CD4-positive, alpha-beta T cell treated with Interferon gamma for 1 hour (primary cell): ENCODE results near the gene MVB12B.
A peak's percentile ranks its signal among the peaks of the same experiment; 100 is the strongest.

Experiments used
- DNase-seq: peaks from one replicate; pipeline ENCODE4 v3.0.0-alpha.2; 2020

MVB12B gene

GRCh38 chr9:126334721-126335621 lies 8.3 kb downstream of the MVB12B start:
- DNase-seq, result no peak

- DNase-seq, result no peak
These were observed 9.5 kb downstream of the MVB12B start for GRCh38 chr9:126335837-126336735.

GRCh38 chr9:126336736-126337325 lies 10.2 kb downstream of the MVB12B start:
- no peak for DNase-seq

DNA sequence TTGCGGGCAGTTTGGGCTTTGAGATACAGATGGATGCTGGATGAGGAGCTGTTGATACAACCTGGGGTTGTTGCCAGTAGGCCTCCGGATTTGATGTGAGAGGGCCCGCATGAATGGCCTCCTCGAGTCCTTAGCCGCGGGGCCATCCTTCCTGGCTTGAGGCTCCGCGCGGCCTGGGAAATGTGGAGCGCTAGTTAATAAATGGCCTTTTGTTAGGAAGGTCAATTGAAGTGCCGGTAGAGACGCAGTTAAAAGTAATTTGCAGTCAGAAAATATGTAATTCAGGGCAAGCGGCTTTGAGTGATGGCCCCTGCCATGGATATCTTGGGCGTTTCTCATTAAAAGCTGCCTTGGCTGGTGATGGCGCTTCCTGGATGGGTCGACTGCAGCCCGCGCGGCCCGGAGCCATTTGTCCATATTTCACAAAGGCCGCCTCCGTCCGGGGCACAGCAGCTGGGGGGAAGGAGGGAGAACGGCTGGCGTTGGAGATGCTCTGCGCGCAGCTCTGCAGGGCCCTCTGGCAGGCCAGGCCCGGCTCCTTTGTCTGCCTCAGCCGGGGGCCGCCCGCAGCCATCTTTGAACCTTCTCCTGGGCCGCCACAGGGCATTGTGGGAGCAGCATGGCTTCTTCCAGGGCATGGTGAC lies 11.2 kb downstream of the MVB12B start:
- DNase-seq, result no peak

- no peak for DNase-seq
These were observed 12.3 kb downstream of the MVB12B start for GRCh38 chr9:126338945-126339344.

DNA sequence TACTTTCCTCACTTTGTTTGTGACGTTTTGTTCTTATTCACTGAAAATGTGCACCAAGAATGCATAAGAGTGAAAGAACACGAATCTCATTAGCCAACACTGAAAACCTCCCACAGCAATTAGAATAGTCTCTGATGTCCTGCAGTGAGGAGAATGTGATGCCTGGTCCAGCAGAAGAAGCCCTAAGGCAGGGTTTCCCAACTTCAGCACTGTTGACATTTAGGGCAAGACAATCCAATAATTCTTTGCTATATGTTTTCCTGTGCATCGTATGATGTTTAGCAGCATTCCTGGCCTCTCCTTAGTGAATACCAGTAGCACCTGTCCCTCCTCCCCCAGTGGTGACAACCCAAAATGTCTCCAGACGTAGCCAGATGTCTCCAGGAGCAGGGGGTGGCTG lies 14.8 kb downstream of the MVB12B start:
- DNase-seq, result no peak

- DNase-seq, result no peak
These were observed 15.3 kb downstream of the MVB12B start for GRCh38 chr9:126341902-126342301.

DNA sequence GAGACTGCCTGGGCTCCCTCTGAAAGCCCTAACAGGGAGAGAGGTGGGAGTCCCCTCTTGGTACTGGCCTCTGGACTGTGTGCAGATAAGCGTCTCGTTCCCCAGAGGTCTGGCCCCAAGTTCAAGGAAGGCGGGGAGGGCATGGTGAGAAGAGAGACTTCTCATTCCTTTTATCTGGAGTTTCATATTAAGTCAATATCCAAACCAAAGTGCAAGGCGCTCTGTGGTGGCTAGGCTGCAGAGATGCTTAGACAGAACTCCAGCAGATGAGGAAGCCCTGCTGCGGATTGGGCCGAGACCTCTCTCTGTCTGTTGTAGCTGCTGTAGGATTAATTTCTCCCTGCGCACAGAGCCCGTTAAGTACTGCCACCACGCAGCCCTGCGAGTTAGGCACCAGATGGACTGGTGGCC lies 16.0 kb downstream of the MVB12B start:
- DNase-seq, result no peak

DNA sequence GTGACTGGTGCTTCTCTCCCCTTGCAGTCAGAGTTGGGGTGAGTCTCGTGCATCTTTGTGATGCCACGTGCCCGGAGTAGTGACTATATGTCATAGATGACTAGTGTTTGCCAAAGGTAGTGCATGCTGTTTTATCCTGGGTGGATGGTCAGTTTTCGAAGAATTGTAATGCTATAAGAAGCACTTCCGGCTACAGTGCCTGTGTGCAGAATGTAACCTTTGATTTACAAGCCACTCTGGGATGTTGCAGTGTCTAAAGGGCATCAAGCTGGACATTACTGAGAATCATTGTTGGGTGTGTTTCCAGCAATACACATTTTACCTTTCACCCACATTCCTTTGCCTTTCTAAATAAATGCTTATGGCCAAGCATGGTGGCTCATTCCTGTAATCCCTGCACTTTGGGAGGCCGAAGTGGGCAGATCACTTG lies 16.7 kb downstream of the MVB12B start:
- no peak for DNase-seq

- DNase-seq, result no peak
These were observed 19.4 kb downstream of the MVB12B start for GRCh38 chr9:126346031-126346430.

- peak; percentile 15 for DNase-seq
These were observed 20.5 kb downstream of the MVB12B start for GRCh38 chr9:126347093-126347492.

DNA sequence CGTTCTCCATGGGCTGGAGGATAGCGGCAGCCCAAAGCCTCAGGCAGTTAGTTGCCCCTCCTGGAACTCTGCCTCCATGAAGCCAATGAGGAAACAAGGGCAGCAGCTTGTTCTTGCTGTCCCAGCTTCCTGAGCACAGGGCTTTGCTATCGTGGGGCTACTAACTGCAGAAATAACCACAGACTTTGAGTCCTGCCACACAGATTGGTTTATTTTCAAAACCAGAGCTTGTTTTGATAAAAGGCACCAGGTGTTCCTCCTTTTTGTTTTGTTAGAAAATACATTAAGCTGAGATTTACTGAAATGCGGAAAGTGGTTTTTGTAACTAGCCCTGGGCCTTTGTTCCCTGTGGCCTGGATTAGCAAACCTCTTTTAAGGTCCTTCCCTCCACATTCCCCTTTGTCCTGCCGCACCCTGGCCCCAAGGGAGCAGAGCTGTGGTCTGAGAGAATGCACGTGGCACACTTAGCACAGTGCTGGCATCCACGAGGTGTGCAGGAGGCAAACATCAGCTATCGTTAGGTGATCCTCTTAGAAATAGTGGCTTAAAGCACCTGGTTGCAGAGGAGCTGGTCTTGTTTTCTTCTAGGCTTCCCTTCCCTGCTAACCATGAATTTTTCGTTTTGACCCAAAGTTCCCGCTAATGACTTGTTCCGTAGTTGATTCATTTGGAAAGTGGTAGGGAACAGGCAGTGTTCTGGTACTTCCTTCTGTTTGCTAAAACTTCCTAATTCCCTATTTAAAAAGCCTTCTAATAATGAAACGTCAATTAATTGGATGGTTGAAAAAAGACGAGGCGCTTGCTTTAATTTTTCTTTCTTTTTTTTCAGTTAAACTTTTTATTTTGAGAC lies 21.5 kb downstream of the MVB12B start:
- no peak for DNase-seq

GRCh38 chr9:126348911-126349550 lies 22.4 kb downstream of the MVB12B start:
- no peak for DNase-seq

DNA sequence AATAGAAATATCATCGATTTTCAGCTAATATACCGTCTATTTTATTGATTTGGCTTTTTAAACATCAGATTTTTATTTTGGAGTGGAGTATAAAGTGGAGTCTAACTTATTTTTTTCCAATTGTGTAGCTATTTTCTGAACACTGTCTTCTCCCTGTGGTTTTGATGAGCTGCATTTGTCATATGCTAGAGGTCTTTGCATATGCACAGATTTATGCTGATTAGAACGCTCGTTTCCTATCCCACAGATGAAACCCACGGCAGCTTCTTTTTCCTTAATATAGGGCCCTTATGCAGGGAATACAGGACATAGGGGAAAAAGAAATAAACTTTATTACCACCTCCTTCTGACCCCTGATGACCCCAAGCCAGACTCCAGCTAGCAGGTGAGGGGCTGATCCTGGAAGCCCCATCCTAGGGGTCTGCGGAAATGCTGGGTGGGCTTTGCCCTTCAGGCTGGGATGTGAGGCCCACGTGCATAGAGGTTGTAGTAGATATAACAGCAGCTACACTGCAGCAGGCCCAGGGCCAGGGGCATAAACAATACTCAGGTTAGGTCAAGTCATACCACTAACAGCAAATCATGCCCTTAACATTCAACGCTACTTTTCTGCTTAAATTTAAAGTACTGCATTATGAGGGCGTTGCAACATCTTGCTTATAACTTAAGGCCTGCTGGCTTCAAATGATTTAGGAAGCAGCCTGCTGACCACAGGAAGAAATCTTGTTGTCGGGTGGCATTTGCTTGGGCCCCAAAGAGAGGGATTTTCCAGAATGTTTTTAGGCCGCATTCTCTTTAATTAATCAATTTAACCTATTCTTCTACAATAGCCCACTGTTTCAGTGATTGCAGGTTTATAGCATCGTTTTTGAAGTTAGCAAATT lies 28.5 kb downstream of the MVB12B start:
- DNase-seq, result no peak

- no peak for DNase-seq
These were observed 30.4 kb downstream of the MVB12B start for GRCh38 chr9:126357074-126357473.

- no peak for DNase-seq
These were observed 33.4 kb downstream of the MVB12B start for GRCh38 chr9:126360073-126360472.

DNA sequence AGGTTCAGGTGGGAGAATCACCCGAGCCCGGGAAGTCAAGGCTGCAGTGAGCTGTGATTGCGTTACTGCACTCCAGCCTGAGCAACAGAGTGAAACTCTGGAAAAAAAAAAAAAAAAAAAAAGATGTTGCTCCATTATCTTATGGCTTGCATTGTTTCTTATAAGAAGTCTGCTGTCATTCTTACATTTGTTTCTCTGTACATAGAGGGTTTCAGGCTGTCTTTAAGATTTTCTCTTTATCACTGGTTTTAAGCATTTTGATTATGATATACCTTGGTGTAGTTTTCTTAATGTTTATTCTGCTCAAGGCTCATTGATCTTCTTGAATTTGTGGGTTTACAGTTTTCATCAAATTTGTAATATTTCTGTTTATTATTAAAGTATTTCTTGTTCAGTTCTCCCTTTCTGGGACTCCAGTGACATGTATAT lies 35.2 kb downstream of the MVB12B start:
- DNase-seq, result no peak

DNA sequence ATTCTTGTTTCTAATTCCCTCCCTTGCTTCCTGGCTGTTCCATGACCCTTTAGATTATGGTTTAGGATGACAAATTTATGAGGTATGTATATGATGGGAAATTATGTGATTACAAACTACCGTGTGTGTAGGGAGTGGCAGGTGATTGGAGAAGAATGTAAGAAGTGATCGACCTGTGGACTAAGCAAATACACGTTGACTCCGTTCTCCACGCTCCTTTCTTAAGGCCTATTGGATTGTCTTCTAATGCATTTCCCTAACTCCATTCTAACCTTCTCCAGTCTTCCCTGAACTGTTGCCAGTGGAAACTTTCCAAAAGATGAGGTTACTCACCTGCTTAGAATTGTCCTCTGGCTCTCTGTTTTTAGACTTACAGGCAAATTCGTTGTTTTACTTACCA lies 36.6 kb downstream of the MVB12B start:
- DNase-seq, result no peak

- no peak for DNase-seq
These were observed 37.4 kb downstream of the MVB12B start for GRCh38 chr9:126363847-126364671.
